Mucosa of descending colon (tissue), 3 donors: Measurements from ENCODE around the gene CCL5. TPM values are rescaled to one million over a fixed set of nuclear protein-coding genes. Genes with fewer than 3 reads are reported as not detected.

Experiments used
- ATAC-seq: fragments of 200-7000 bp; cut with Tn5 transposase; one replicate; pipeline ENCODE4 v1.9.1; 2020; ENCODE audit warnings: mild to moderate bottlenecking, moderate library complexity
- DNase-seq, 3 donors: peaks; one replicate each; pipeline ENCODE4 v3.0.0-alpha.2; 2020
- H3K36me3 ChIP-seq: fragments of 200-600 bp; one replicate; pipeline ENCODE4 v1.8.0; 2021; ENCODE audit warnings: low read depth, mild to moderate bottlenecking
- H3K4me1 ChIP-seq: fragments of 200-600 bp; one replicate; pipeline ENCODE4 v1.8.0; 2021; ENCODE audit warnings: low read depth, mild to moderate bottlenecking
- H3K4me3 ChIP-seq: fragments of 200-600 bp; one replicate; pipeline ENCODE4 v1.8.0; 2021; ENCODE audit warnings: mild to moderate bottlenecking
- H3K9me3 ChIP-seq: fragments of 200-600 bp; one replicate; pipeline ENCODE4 v1.8.0; 2021; ENCODE audit warnings: mild to moderate bottlenecking
- intact Hi-C, 2 donors: fragments of 100-400 bp; cut with DNase I in 1 of 2; cut with micrococcal nuclease in 1 of 2; formaldehyde crosslinking; loops; one replicate each; pipeline versions ENCODE4 v1.11.0 to v1.11.1; 2022; cut with DNase I, micrococcal nuclease
- total RNA-seq, 3 donors: library from RNA; stranded (reverse); fragmentation: NEBNext Ultra II Directional in 2 of 3; extraction: Animal tissue kit (Norgen Biotek cat#: 25700) in 2 of 3; gene quantifications; one replicate each; pipeline versions ENCODE4 v1.2.1 to v1.2.4, GENCODE V29; 2021 to 2023
- TF ChIP-seq, protein P1 (sequence below): fragments of 200-600 bp; IDR thresholded peaks from one replicate; pipeline ENCODE4 v1.8.0; 2022; ENCODE audit warnings: antibody characterized with exemption, mild to moderate bottlenecking
- donor health status: DM: no; HTN: no; CAD: no; lungs with moderate emphysema.
- donor health status: DM: no; HTN: no; CAD: no.
- donor health status: DM: no; HTN: yes; CAD: no.

Gene CCL5
- total RNA-seq, 3 donors from 2014 or later = 8.4 to 20.6 (median 13.7) TPM

DNA sequence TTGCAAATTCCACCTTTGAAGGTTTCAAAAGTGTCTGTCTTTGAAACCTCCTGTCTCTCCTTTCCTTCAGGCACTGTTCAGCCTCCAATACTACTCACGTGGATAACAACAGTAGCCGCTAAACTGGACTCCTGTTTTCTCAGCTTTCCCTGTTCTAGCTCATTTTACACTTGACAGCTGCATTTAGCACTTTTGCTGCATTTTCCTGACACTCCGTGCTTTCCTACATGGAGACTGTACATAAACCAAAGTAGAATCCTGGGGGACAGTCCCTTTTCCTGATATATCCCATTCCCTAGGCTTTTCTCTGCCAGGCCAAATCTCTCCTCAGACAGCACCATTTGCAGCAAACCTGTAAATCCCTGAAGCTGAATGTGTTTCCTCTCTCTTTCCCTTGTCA is 3.6 kb downstream of the CCL5 start:
- ATAC-seq (no peak), DNase-seq (no peak)
- H3K36me3 ChIP-seq = no peaks in the 10 kb centered on the region
- TF ChIP-seq, protein P1, sequence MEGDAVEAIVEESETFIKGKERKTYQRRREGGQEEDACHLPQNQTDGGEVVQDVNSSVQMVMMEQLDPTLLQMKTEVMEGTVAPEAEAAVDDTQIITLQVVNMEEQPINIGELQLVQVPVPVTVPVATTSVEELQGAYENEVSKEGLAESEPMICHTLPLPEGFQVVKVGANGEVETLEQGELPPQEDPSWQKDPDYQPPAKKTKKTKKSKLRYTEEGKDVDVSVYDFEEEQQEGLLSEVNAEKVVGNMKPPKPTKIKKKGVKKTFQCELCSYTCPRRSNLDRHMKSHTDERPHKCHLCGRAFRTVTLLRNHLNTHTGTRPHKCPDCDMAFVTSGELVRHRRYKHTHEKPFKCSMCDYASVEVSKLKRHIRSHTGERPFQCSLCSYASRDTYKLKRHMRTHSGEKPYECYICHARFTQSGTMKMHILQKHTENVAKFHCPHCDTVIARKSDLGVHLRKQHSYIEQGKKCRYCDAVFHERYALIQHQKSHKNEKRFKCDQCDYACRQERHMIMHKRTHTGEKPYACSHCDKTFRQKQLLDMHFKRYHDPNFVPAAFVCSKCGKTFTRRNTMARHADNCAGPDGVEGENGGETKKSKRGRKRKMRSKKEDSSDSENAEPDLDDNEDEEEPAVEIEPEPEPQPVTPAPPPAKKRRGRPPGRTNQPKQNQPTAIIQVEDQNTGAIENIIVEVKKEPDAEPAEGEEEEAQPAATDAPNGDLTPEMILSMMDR = no peak
- H3K4me1 ChIP-seq = no peaks in the 10 kb centered on the region
- no peak overlapping the region for H3K4me3 ChIP-seq
- intact Hi-C loops = no loop called here
- H3K9me3 ChIP-seq = no peaks in the 10 kb centered on the region

DNA sequence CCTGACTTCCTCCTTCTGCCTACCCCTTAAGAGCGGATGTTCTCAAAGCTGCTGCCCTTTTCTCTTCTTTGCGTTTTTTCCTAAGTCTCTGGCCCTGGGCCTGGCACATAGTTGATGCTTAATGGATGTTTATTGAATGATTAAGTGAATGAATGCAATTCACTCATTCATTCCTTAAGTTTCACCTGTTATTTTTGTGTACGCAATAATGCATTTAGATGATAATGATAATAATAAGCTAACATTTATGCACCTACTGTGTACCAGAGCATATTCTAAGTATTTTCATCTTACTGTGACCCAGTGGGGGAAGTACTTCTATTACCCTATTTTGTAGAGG is 4.4 kb downstream of the CCL5 start:
- no peak for DNase-seq
- no peaks in the 10 kb centered on the region for H3K36me3 ChIP-seq
- TF ChIP-seq, protein P1 = no peak
- H3K4me3 ChIP-seq = no peak overlapping the region
- no peaks in the 10 kb centered on the region for H3K9me3 ChIP-seq
- intact Hi-C loops = no loop called here
- ATAC-seq = no peak
- no peaks in the 10 kb centered on the region for H3K4me1 ChIP-seq

DNA sequence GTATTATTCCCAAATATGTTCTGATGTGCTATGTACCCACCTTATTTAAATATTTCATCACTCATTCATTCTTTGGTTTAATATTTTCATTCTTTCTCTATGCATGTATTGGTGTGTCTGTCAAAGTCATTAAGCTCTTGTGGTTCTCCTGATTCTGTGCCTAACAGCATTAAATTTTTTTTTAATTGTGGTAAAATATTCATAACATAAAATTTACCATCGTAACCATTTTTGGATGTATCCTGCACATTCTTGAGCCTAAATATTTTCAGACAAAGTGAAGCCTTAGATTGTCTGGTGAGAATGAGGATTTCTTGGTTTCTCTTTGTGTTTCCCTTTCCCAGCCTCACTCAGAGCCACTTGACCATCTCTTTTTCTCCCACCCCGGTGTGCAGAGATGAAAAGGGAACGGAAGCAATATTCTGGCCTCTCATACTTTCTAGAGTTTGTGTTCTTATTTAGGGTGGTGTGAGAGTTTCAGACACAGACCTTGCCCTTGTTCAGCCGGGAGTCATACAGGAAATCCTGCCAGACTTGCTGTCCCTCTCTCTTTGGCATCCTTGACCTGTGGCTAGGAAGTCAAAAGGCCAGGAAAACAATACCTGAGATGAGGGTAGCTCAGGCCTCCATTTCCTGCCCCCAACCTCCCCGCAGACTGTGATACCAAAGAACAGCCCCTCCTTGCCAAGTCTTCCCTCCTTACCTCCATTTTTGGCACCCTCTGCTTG is 4.9 kb downstream of the CCL5 start:
- DNase-seq (no peak), ATAC-seq (peak; percentile 46)
- H3K4me3 ChIP-seq = no peak overlapping the region
- H3K36me3 ChIP-seq = no peaks in the 10 kb centered on the region
- intact Hi-C loops = no loop called here
- H3K9me3 ChIP-seq = no peaks in the 10 kb centered on the region
- TF ChIP-seq, protein P1 = no peak
- no peaks in the 10 kb centered on the region for H3K4me1 ChIP-seq

DNA sequence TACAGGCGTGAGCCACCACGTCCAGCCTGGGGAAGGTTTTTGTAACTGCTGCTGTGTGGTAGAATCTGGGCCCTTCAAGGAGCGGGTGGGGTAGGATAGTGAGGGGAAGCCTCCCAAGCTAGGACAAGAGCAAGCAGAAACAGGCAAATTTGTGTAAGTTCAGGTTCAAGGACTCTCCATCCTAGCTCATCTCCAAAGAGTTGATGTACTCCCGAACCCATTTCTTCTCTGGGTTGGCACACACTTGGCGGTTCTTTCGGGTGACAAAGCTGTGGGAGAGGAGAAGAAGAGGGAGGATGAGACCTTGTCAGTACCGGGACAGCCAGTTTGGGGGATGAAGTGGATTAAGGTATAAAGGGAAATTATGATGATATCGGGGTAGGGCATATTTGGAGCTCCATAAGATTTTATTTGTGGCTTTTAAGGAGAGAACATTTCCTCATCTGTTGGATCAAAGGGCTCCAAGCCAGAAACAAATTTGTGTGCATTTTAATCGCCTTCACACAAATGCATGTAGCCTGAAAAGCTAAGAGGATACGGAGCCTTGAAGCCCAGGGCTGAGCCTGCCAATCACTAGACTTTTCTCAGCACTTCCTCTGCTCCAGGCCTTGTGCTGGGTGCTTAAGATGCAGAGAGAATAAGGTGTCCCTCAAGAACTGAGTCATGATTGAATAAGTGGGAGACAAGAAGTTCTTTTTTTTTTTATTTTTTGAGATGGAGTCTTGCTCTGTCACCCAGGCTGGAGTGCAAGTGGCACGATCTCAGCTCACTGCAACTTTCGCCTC is 7.8 kb downstream of the CCL5 start:
- intact Hi-C loops = no loop called here
- TF ChIP-seq, protein P1 = no peak
- H3K4me1 ChIP-seq = no peaks in the 10 kb centered on the region

DNA sequence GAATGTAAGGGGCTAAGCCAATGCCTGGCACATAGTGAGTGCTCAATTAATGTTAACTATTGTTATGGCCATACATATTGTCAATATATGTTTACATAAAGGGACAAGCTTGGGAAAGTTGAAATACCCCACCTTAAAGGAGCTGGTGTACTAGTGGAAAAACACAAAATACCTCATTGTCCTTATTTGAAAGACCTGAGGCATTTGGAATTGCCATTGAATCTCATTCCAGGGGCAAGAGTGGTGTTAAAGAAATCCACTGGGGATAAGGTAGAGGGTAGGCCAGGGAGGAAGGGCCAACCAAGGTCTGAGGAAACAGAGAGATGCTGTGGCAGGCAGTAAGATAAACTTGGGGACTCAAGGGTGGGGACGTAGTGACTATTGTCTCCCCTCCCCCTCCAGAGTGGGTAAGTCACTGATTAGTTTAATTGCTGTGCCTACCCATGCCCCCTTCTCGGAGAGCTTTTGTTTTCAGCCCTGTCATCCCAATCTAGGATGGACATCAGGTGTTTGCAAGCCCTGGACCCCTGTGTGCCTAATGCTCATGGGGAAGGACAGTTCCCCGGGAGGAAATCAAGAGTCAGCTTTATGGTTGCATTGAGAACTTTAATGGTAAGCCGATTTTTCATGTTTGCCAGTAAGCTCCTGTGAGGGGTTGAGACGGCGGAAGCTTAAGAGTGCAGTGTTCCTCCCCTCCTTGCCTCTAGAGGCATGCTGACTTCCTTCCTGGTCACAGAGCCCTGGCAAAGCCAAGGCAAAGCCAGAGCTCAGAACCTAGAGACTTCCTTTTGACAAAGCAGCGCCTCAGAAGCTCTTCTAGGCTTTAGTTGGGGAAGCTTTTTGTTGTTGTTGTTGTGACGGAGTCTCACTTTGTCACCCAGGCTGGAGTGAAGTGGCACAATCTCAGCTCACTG is 9.0 kb downstream of the CCL5 start:
- no peak for DNase-seq
- Histone ChIP-seq H3K9me3 (no peaks in the 10 kb centered on the region), H3K4me1 (no peaks in the 10 kb centered on the region), H3K4me3 (no peak overlapping the region), H3K36me3 (no peaks in the 10 kb centered on the region)
- TF ChIP-seq, protein P1 = no peak
- no peak for ATAC-seq
- intact Hi-C loops = no loop called here

More for the DNA sequence above, 7.8 kb downstream of the CCL5 start:
- no peaks in the 10 kb centered on the region for H3K36me3 ChIP-seq
- ATAC-seq = no peak
- H3K9me3 ChIP-seq = no peaks in the 10 kb centered on the region
- H3K4me3 ChIP-seq = no peak overlapping the region
- no peak for DNase-seq
